A549 (cell line): ENCODE results near the gene XYLB. TPM values are rescaled to one million over a fixed set of nuclear protein-coding genes. Genes with fewer than 3 reads are reported as not detected.

Experiments used
- ATAC-seq, 2 experiments: fragments of 200-7000 bp in 1 of 2; fragments of >200 bp in 1 of 2; cut with Nextera tagmentation in 1 of 2; cut with Tn5 transposase in 1 of 2; 3 replicates each; pipeline versions ENCODE4 v1.8.0 to v1.9.1; 2018 to 2020; ENCODE audit warnings: mild to moderate bottlenecking in 1 of 2, moderate library complexity in 1 of 2
- CTCF ChIA-PET: fragments of 300-600 bp; sonication (Branson Sonifier 250); formaldehyde crosslinking; extraction: SDS; loops from one replicate; lab custom pipeline; 2021; ENCODE audit warnings: antibody characterized with exemption, inconsistent platforms; lab: Yijun Ruan, JAX
- POLR2A ChIA-PET: fragments of 350-600 bp; formaldehyde crosslinking; extraction: SDS; loops from one replicate; lab custom pipeline; 2021; ENCODE audit warnings: antibody characterized with exemption, inconsistent platforms; lab: Yijun Ruan, JAX
- DNase-seq, 2 experiments: peaks; one replicate each; pipeline versions ENCODE4 v3.0.0 to v3.0.0-alpha.2; 2011 to 2016; ENCODE audit warnings: low read depth in 1 of 2, low spot score in 1 of 2
- FAIRE-seq: peaks from 2 replicates; lab custom pipeline; 2011; peaks lifted over from hg19 to GRCh38; lab: Jason Lieb, UNC
- H3K27ac ChIP-seq, 2 experiments: fragments of >200 bp; sonication (Bioruptor Twin); formaldehyde crosslinking; 3 replicates each; pipeline ENCODE4 v1.5.1; 2016 to 2017
- H3K4me1 ChIP-seq: fragments of >200 bp; sonication (Bioruptor Twin); formaldehyde crosslinking; 3 replicates; pipeline ENCODE4 v1.6.1; 2016
- H3K4me2 ChIP-seq: fragments of >200 bp; sonication (Bioruptor Twin); formaldehyde crosslinking; 3 replicates; pipeline ENCODE4 v1.6.1; 2016
- H3K4me3 ChIP-seq: fragments of >200 bp; sonication (Bioruptor Twin); formaldehyde crosslinking; 3 replicates; pipeline ENCODE4 v1.5.1; 2016
- H3K9me3 ChIP-seq: fragments of >200 bp; sonication (Bioruptor Twin); formaldehyde crosslinking; 3 replicates; pipeline ENCODE4 v1.6.1; 2016
- BCL3 ChIP-seq: fragments of >200 bp; sonication (Bioruptor Twin); formaldehyde crosslinking; IDR thresholded peaks from 3 replicates; pipeline ENCODE4 v1.6.1; 2016
- CBX2 ChIP-seq: fragments of 200-600 bp; sonication (generic); IDR thresholded peaks from 2 replicates; pipeline ENCODE4 v1.6.1; 2016; ENCODE audit warnings: low read depth, mild to moderate bottlenecking, borderline replicate concordance
- CTCF ChIP-seq: fragments of >200 bp; sonication (Bioruptor Twin); formaldehyde crosslinking; IDR thresholded peaks from 3 replicates; pipeline ENCODE4 v1.5.1; 2016
- E2F6 ChIP-seq: IDR thresholded peaks from 2 replicates; pipeline ENCODE4 v1.6.1; 2012; ENCODE audit warnings: low read depth, borderline replicate concordance
- EHF ChIP-seq: fragments of 250-450 bp; sonication (Bioruptor Pico); IDR thresholded peaks from 2 replicates; pipeline ENCODE4 v1.5.0; 2020; ENCODE audit warnings: mild to moderate bottlenecking
- ELK1 ChIP-seq: fragments of 150-350 bp; IDR thresholded peaks from 2 replicates; pipeline ENCODE4 v1.6.1; 2014; ENCODE audit warnings: low read depth, mild to moderate bottlenecking, low read length
- FOSB ChIP-seq: fragments of 250-450 bp; sonication (Bioruptor Pico); IDR thresholded peaks from 2 replicates; pipeline ENCODE4 v1.5.0; 2020; ENCODE audit warnings: mild to moderate bottlenecking, moderate library complexity
- FOXS1 ChIP-seq: fragments of 250-450 bp; sonication (Bioruptor Pico); IDR thresholded peaks from 2 replicates; pipeline ENCODE4 v1.5.0; 2020; ENCODE audit warnings: mild to moderate bottlenecking, moderate library complexity
- HDAC2 ChIP-seq: fragments of 200-600 bp; sonication (generic); IDR thresholded peaks from 2 replicates; pipeline ENCODE4 v1.6.1; 2016
- HES2 ChIP-seq: fragments of >200 bp; sonication (Bioruptor Twin); formaldehyde crosslinking; IDR thresholded peaks from 2 replicates; pipeline ENCODE4 v1.6.1; 2016
- HMGXB4 ChIP-seq: fragments of 250-450 bp; sonication (Bioruptor Pico); IDR thresholded peaks from 2 replicates; pipeline ENCODE4 v1.5.0; 2021; ENCODE audit warnings: mild to moderate bottlenecking, moderate library complexity, borderline replicate concordance
- JUN ChIP-seq, 2 experiments: fragments of >200 bp; sonication (Bioruptor Twin); formaldehyde crosslinking; IDR thresholded peaks; 2 replicates in 1 of 2; 3 replicates in 1 of 2; pipeline ENCODE4 v1.6.1; 2016 to 2017
- KDM1A ChIP-seq: fragments of 200-600 bp; sonication (generic); IDR thresholded peaks from 2 replicates; pipeline ENCODE4 v1.6.1; 2016; ENCODE audit warnings: low read depth, mild to moderate bottlenecking
- KDM5A ChIP-seq: fragments of 200-600 bp; sonication (generic); IDR thresholded peaks from 2 replicates; pipeline ENCODE4 v1.6.1; 2016; ENCODE audit warnings: antibody characterized with exemption, mild to moderate bottlenecking
- MAFK ChIP-seq: fragments of 450-650 bp; IDR thresholded peaks from 2 replicates; pipeline ENCODE4 v1.6.1; 2014; ENCODE audit not compliant: partially characterized antibody
- MAZ ChIP-seq: fragments of 150-350 bp; IDR thresholded peaks from 2 replicates; pipeline ENCODE4 v1.6.1; 2014; ENCODE audit warnings: antibody characterized with exemption, low read depth, low read length, borderline replicate concordance
- RNF2 ChIP-seq: fragments of 200-600 bp; sonication (generic); IDR thresholded peaks from 2 replicates; pipeline ENCODE4 v1.6.1; 2016; ENCODE audit warnings: low read depth, mild to moderate bottlenecking, antibody characterized with exemption, moderate library complexity, borderline replicate concordance
- USF2 ChIP-seq: fragments of 450-650 bp; IDR thresholded peaks from 2 replicates; pipeline ENCODE4 v1.6.1; 2014; ENCODE audit warnings: antibody characterized with exemption
- ZSCAN20 ChIP-seq: fragments of 250-450 bp; sonication (Bioruptor Pico); IDR thresholded peaks from 2 replicates; pipeline ENCODE4 v1.8.0; 2022; ENCODE audit warnings: mild to moderate bottlenecking, moderate library complexity
- WGBS: methylation state at CpG from one replicate; pipeline ENCODE4 v1.1.6; 2017; ENCODE audit errors: missing lambda C conversion rate; 5-methylcytosine and 5-hydroxymethylcytosine counted together
- polyA plus RNA-seq, 4 experiments: library from polyadenylated mRNA; depleted of rRNA in 3 of 4; stranded (reverse); fragments of >200 nt; fragmentation: RNase III in 1 of 4; extraction: RNeasy Plus Mini Kit Qiagen cat#74134 plus additional on column Dnase treatment in 1 of 4; gene quantifications; 2 replicates in 3 of 4; 3 replicates in 1 of 4; pipeline ENCODE4 v1.2.3, GENCODE V29; 2011 to 2017

The XYLB gene
- polyA plus RNA-seq, 2 of the 4 experiments (the other 2 are of a cell fraction) = 4.9 to 5.4 TPM

GRCh38 chr3:38313263-38313662, 33.3 kb upstream of the XYLB start:
- CTCF ChIA-PET = no interaction called here

GRCh38 chr3:38313695-38314094, 32.9 kb upstream of the XYLB start:
- TF ChIP-seq EHF = no peak
- TF ChIP-seq ELK1 = no peak
- TF ChIP-seq USF2 = no peak
- H3K4me2 ChIP-seq = no peak overlapping the region
- no peaks in the 10 kb centered on the region for H3K9me3 ChIP-seq
- FAIRE-seq = no peak
- CTCF ChIA-PET = interaction anchor here (1.0 kb wide), 1 partner anchor 339 kb away, joined by 3 read pairs; no protein-coding TSS in a partner anchor
- no peak overlapping the region for H3K27ac ChIP-seq
- no peak overlapping the region for H3K4me3 ChIP-seq
- POLR2A ChIA-PET = no interaction called here
- H3K4me1 ChIP-seq = no peaks in the 10 kb centered on the region
- 79% methylated on average over 11 of the region's 11 CpGs for WGBS
- no peak for DNase-seq
- ATAC-seq = no peak

More at GRCh38 chr3:38313263-38313662, 33.3 kb upstream of the XYLB start:
- no peak for FAIRE-seq
- H3K27ac ChIP-seq = no peak overlapping the region
- no peak overlapping the region for H3K4me3 ChIP-seq
- no peak overlapping the region for H3K4me2 ChIP-seq
- POLR2A ChIA-PET = no interaction called here
- no peak for DNase-seq
- 69% methylated on average over 5 of the region's 5 CpGs for WGBS
- H3K4me1 ChIP-seq = no peaks in the 10 kb centered on the region
- TF ChIP-seq MAFK (no peak), ZSCAN20 (CRISPR knock-in tag) (no peak), KDM1A (no peak), HMGXB4 (CRISPR knock-in tag) (no peak), JUN (IDR thresholded peaks at IDR 0.05) (no peak), EHF (no peak), CTCF (no peak), FOSB (CRISPR knock-in tag) (no peak), RNF2 (no peak), HDAC2 (no peak), KDM5A (no peak), HES2 (no peak), FOXS1 (CRISPR knock-in tag) (no peak), E2F6 (no peak), MAZ (no peak), CBX2 (no peak), BCL3 (no peak)
- no peak; a peak in 1 of 6 replicates for ATAC-seq
- no peaks in the 10 kb centered on the region for H3K9me3 ChIP-seq
